ENCODE results near the gene KCNIP2. TPM values are rescaled to one million over a fixed set of nuclear protein-coding genes. Genes with fewer than 3 reads are reported as not detected.

Gene KCNIP2
- total RNA-seq, 4 donors from 2014 or later, result 1.0 to 3.5 (median 1.4) TPM

GRCh38 chr10:101829561-101830315 is 13.9 kb downstream of the KCNIP2 start:
- Histone ChIP-seq H3K9me3 (no peaks in the 10 kb centered on the region), H3K4me3 (replicated peaks in 1 of 3) (peak overlapping the region in 1 of 3 donors; percentile 27), H3K27ac (peak overlapping the region in 1 of 3 donors; percentile 31), H3K4me1 (peaks cover 18 to 20% of the 10 kb centered on the region in 2 donors), H3K27me3 (no peaks in the 10 kb centered on the region), H3K36me3 (no peaks in the 10 kb centered on the region)
- TF ChIP-seq POLR2A (IDR thresholded peaks at IDR 0.05) (no peak), CTCF (IDR thresholded peaks at IDR 0.05) (no peak)
- 13 to 34% methylated on average over 5 to 12 of the region's 31 CpGs for WGBS, 2 donors
- intact Hi-C loops (cut with DNase I), result no loop called here
- peak; percentile 64 to 70 for DNase-seq

DNA sequence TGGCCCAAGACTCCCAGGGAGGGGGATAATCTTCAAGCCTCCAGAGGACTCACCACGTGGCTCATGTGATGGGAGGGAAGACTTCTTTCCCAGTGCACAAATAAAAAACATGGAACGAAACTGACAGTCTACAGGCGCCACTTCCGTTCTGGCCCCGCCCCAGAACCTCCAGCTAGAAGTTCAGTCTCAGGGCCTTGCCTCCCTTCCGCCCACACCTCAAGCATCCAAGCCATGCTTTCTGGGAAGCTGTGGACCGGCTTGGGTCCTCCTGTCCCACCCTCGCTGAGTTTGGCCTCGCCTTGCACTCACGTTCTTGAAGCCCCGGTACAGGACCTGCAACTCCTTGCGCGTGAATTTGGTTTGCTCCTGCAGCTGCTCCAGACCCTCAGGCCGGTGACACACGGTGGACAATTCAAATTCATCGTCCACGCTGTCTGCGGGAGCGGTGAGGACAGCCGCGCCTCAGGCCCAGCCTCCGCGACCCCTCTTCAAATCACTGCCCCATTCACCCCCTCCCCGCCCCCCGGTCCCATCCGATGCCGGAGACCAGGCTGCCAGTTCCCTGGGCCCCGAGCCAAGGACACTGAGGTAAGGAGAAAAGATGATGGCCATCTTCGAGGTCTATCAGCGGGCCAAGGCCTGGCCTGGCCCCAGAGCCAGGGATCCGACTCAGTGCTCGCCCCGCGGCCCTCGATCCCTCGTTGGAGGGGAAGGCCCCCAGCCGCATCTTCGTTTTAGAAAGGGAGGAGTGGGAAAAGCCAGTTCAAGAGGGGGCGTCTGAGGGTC is 14.6 kb downstream of the KCNIP2 start:
- intact Hi-C loops (cut with DNase I), result no loop called here
- DNase-seq, result peak in 1 of 2 donors; percentile 30
- WGBS, 2 donors, result 57 to 62% methylated on average over 30 to 38 of the region's 39 CpGs
- H3K4me1 ChIP-seq, result peaks cover 18 to 20% of the 10 kb centered on the region in 2 donors
- H3K36me3 ChIP-seq, result no peaks in the 10 kb centered on the region
- no peak overlapping the region for H3K27ac ChIP-seq
- H3K27me3 ChIP-seq, result no peaks in the 10 kb centered on the region
- no peaks in the 10 kb centered on the region for H3K9me3 ChIP-seq
- H3K4me3 ChIP-seq (replicated peaks in 1 of 3), result no peak overlapping the region
- TF ChIP-seq CTCF (IDR thresholded peaks at IDR 0.05) (no peak), POLR2A (IDR thresholded peaks at IDR 0.05) (no peak)

- DNase-seq, result no peak
- peaks cover 18 to 20% of the 10 kb centered on the region in 2 donors for H3K4me1 ChIP-seq
- no peaks in the 10 kb centered on the region for H3K36me3 ChIP-seq
- no peak overlapping the region for H3K4me3 ChIP-seq (replicated peaks in 1 of 3)
- intact Hi-C loops (cut with DNase I), result no loop called here
- no peaks in the 10 kb centered on the region for H3K27me3 ChIP-seq
- H3K9me3 ChIP-seq, result no peaks in the 10 kb centered on the region
- no peak overlapping the region for H3K27ac ChIP-seq
- 95 to 98% methylated on average over 10 of the region's 10 CpGs for WGBS, 2 donors
- TF ChIP-seq POLR2A (IDR thresholded peaks at IDR 0.05), result no peak
- no peak for TF ChIP-seq CTCF (IDR thresholded peaks at IDR 0.05)
These were observed 15.5 kb downstream of the KCNIP2 start for GRCh38 chr10:101827919-101828600.

- H3K4me3 ChIP-seq (replicated peaks in 1 of 3), result no peak overlapping the region
These were observed 16.7 kb downstream of the KCNIP2 start for GRCh38 chr10:101826852-101827434.

GRCh38 chr10:101824736-101825135 is 18.9 kb downstream of the KCNIP2 start:
- intact Hi-C loops (cut with DNase I), result no loop called here
- Histone ChIP-seq H3K9me3 (no peaks in the 10 kb centered on the region), H3K4me1 (peaks cover under 1 to 4% of the 10 kb centered on the region in 2 donors), H3K27ac (no peak overlapping the region), H3K36me3 (no peaks in the 10 kb centered on the region), H3K27me3 (no peaks in the 10 kb centered on the region), H3K4me3 (replicated peaks in 1 of 3) (no peak overlapping the region)
- WGBS, 2 donors, result 87 to 94% methylated on average over 2 of the region's 2 CpGs
- DNase-seq, result no peak
- TF ChIP-seq POLR2A (IDR thresholded peaks at IDR 0.05) (no peak), CTCF (IDR thresholded peaks at IDR 0.05) (no peak)

More at GRCh38 chr10:101826852-101827434, 16.7 kb downstream of the KCNIP2 start:
- Histone ChIP-seq H3K4me1 (peaks cover 18 to 20% of the 10 kb centered on the region in 2 donors), H3K9me3 (no peaks in the 10 kb centered on the region), H3K36me3 (no peaks in the 10 kb centered on the region), H3K27ac (no peak overlapping the region), H3K27me3 (no peaks in the 10 kb centered on the region)
- TF ChIP-seq POLR2A (IDR thresholded peaks at IDR 0.05), result no peak
- intact Hi-C loops (cut with DNase I), result no loop called here
- DNase-seq, result no peak
- 95 to 99% methylated on average over 5 of the region's 5 CpGs for WGBS, 2 donors
